Loucy (cell line): ENCODE measurements around the gene GNB1.

Experiments used
- H2AFZ ChIP-seq: fragments of 200-600 bp; sonication (generic); 2 replicates; pipeline ENCODE4 v1.6.0; 2016; ENCODE audit warnings: antibody characterized with exemption, mild to moderate bottlenecking, low read length, moderate library complexity
- H3F3A ChIP-seq: fragments of 200-600 bp; 2 replicates; pipeline ENCODE4 v1.6.0; 2016; ENCODE audit warnings: antibody characterized with exemption, low read depth, mild to moderate bottlenecking
- H3K27me3 ChIP-seq: fragments of 200-600 bp; sonication (generic); 2 replicates; pipeline ENCODE4 v1.6.1; 2014; ENCODE audit warnings: low read length, mild to moderate bottlenecking; ENCODE audit not compliant: insufficient read depth, poor library complexity, severe bottlenecking
- H3K36me3 ChIP-seq: fragments of 200-600 bp; sonication (generic); 2 replicates; pipeline ENCODE4 v1.6.1; 2016; ENCODE audit warnings: low read length; ENCODE audit not compliant: insufficient read depth
- H3K4me1 ChIP-seq: fragments of 200-600 bp; sonication (generic); 2 replicates; pipeline ENCODE4 v1.5.1; 2014; ENCODE audit warnings: low read length, mild to moderate bottlenecking; ENCODE audit not compliant: insufficient read depth, poor library complexity, severe bottlenecking
- H3K4me2 ChIP-seq: fragments of 200-600 bp; sonication (generic); 2 replicates; pipeline ENCODE4 v1.6.0; 2014; ENCODE audit warnings: antibody characterized with exemption, low read length, low read depth, mild to moderate bottlenecking; ENCODE audit not compliant: poor library complexity, severe bottlenecking
- H3K4me3 ChIP-seq: fragments of 200-600 bp; sonication (generic); 2 replicates; pipeline ENCODE4 v1.5.1; 2014; ENCODE audit warnings: low read length, mild to moderate bottlenecking, mixed read lengths; ENCODE audit not compliant: poor library complexity, severe bottlenecking
- H3K79me2 ChIP-seq: fragments of 200-600 bp; sonication (generic); 2 replicates; pipeline ENCODE4 v1.6.1; 2014; ENCODE audit warnings: low read length; ENCODE audit not compliant: insufficient read depth
- H3K9ac ChIP-seq: fragments of 200-600 bp; sonication (generic); 2 replicates; pipeline ENCODE4 v1.6.0; 2014; ENCODE audit warnings: mild to moderate bottlenecking, low read depth, low read length, moderate library complexity; ENCODE audit not compliant: poor library complexity, severe bottlenecking
- H3K9me2 ChIP-seq: fragments of 200-600 bp; sonication (generic); replicated peaks from 2 replicates; pipeline ENCODE4 v1.6.1; 2016; ENCODE audit warnings: low read depth, low read length, mixed read lengths
- H3K9me3 ChIP-seq: fragments of 200-600 bp; sonication (generic); 2 replicates; pipeline ENCODE4 v1.6.1; 2014; ENCODE audit warnings: mild to moderate bottlenecking, antibody characterized with exemption, low read length, low read depth; ENCODE audit not compliant: insufficient read depth
- H4K20me1 ChIP-seq: fragments of 200-600 bp; sonication (generic); 2 replicates; pipeline ENCODE4 v1.6.0; 2014; ENCODE audit warnings: antibody characterized with exemption, low read length, mild to moderate bottlenecking; ENCODE audit not compliant: insufficient read depth, poor library complexity, severe bottlenecking
- EZH2phosphoT487 ChIP-seq: fragments of 200-600 bp; IDR thresholded peaks from 2 replicates; pipeline ENCODE4 v1.6.1; 2018; ENCODE audit warnings: antibody characterized with exemption, mild to moderate bottlenecking, moderate library complexity, borderline replicate concordance
- TF ChIP-seq, protein P1 (sequence below): fragments of 200-600 bp; sonication (generic); conservative IDR thresholded peaks from 2 replicates; pipeline ENCODE4 v1.5.1; 2014; ENCODE audit warnings: mild to moderate bottlenecking, antibody characterized with exemption, low read length

The GNB1 gene

DNA sequence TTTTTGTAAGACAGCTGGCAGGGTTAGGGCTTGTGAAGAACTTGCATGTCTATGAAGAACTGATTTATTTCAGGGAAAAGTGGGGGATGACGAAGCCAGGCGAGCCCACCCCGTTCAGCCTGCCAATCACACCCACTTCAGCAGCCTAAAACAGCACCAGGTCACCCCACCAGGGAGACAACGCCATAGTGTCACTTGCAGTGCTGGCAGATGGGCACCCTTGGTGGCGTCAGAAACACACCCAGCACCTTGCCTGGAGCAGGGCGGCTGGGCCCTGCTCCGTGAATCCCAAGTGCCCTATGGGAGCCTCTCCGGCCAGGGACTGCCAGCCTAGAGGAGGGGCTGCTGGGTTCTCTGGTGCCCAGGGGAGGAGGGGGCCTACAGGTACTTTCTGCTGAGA is 107.6 kb downstream of the GNB1 start:
- Histone ChIP-seq H3F3A (peaks cover 3% of the 10 kb centered on the region; the same call in 1 of the 2 replicates), H3K4me2 (no peak overlapping the region), H3K4me1 (peaks cover 21% of the 10 kb centered on the region), H3K9me3 (no peaks in the 10 kb centered on the region), H3K9ac (no peak overlapping the region), H3K27me3 (no peaks in the 10 kb centered on the region), H3K9me2 (no peaks in the 10 kb centered on the region), H2AFZ (no peak overlapping the region), H3K36me3 (peaks cover 38% of the 10 kb centered on the region), H4K20me1 (peaks cover 3% of the 10 kb centered on the region), H3K79me2 (no peaks in the 10 kb centered on the region), H3K4me3 (no peak overlapping the region)
- TF ChIP-seq EZH2phosphoT487: no peak
- TF ChIP-seq, protein P1, sequence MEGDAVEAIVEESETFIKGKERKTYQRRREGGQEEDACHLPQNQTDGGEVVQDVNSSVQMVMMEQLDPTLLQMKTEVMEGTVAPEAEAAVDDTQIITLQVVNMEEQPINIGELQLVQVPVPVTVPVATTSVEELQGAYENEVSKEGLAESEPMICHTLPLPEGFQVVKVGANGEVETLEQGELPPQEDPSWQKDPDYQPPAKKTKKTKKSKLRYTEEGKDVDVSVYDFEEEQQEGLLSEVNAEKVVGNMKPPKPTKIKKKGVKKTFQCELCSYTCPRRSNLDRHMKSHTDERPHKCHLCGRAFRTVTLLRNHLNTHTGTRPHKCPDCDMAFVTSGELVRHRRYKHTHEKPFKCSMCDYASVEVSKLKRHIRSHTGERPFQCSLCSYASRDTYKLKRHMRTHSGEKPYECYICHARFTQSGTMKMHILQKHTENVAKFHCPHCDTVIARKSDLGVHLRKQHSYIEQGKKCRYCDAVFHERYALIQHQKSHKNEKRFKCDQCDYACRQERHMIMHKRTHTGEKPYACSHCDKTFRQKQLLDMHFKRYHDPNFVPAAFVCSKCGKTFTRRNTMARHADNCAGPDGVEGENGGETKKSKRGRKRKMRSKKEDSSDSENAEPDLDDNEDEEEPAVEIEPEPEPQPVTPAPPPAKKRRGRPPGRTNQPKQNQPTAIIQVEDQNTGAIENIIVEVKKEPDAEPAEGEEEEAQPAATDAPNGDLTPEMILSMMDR: no peak

DNA sequence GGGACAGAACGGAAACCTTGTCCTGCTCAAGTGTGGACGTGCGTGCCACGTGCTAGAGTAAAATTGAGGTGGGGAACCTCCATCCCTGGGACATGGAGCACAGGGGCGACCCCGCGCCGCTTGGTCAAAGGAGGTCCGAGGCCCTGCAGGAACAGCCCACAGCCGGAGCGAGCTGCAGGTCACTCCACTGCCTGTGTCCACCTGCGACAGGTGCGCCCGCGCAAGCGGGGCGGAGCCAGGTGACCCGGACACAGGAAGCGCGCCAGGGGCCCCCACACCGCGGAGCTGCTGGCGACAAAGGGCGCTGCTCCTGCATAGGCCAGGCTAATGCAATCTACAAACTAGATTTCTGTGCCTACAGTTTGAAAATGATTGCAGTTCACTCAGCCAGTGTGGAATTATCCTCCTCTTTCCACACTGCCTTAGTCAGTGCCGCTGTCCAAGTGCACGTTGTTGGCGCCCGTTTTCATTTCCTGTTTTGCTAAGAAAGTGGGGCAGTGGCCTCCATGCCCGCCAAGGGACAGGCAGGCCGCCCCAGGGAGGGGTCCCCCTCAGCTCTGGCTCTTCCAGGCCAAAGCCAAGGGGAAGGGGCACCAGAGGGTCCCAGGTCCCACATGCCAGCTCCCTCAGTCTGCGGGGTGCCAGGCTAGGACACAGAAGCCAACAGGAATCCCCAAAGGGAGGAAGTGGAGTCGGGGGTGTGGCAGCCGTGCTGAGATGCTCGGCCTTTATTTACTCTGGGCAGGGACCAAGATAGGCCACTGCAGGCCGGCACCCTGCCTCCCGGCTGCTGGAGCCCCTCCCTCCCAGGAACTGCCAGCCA is 108.3 kb downstream of the GNB1 start:
- Histone ChIP-seq H3K27me3 (peaks cover 4% of the 10 kb centered on the region), H3K9ac (no peak overlapping the region), H3K4me2 (no peak overlapping the region), H3K4me3 (no peak overlapping the region), H4K20me1 (peaks cover 3% of the 10 kb centered on the region), H3K9me3 (no peaks in the 10 kb centered on the region), H3K9me2 (no peaks in the 10 kb centered on the region), H3K4me1 (peaks cover 23% of the 10 kb centered on the region), H3F3A (peaks cover 3% of the 10 kb centered on the region; the same call in 1 of the 2 replicates), H3K36me3 (peaks cover 30% of the 10 kb centered on the region), H3K79me2 (peaks cover 6% of the 10 kb centered on the region), H2AFZ (no peak overlapping the region)
- no peak for TF ChIP-seq EZH2phosphoT487
- TF ChIP-seq, protein P1: no peak

DNA sequence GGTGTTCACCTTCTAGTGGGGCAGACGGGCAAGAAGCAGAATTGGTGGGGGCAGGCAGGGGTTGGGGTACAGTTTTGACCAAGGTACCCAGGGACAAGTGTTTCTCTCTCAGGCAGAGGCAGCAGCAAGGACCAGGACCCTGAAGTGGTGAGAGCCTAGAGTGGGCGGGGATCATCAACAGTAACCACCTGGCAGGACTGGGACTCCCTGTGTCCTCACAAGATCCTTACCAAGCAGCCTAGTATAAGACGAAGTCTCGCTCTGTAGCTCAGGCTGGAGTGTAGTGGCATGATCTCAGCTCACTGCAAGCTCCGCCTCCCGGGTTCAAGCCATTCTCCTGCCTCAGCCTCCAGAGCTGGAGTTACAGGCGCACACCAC is 109.4 kb downstream of the GNB1 start:
- TF ChIP-seq EZH2phosphoT487: no peak
- TF ChIP-seq, protein P1: no peak
- peaks cover 3% of the 10 kb centered on the region; the same call in 1 of the 2 replicates for H3F3A ChIP-seq
- peaks cover 16% of the 10 kb centered on the region for H3K79me2 ChIP-seq
- H3K4me3 ChIP-seq: no peak overlapping the region
- peaks cover 33% of the 10 kb centered on the region for H3K4me1 ChIP-seq
- no peaks in the 10 kb centered on the region for H3K9me3 ChIP-seq
- no peak overlapping the region for H3K4me2 ChIP-seq
- H4K20me1 ChIP-seq: peaks cover 3% of the 10 kb centered on the region
- no peak overlapping the region for H3K9ac ChIP-seq
- H3K9me2 ChIP-seq: no peaks in the 10 kb centered on the region
- peaks cover 19% of the 10 kb centered on the region for H3K36me3 ChIP-seq
- H3K27me3 ChIP-seq: peaks cover 4% of the 10 kb centered on the region
- H2AFZ ChIP-seq: no peak overlapping the region
